HEK293 (cell line): ENCODE results near the gene PGBD5.

Experiments used
- CTCF ChIP-seq: fragments of 450-650 bp; formaldehyde crosslinking; IDR thresholded peaks from 2 replicates; pipeline ENCODE4 v1.5.1; 2016; ENCODE audit warnings: missing biosample characterization, missing genetic modification characterization
- PRDM1 ChIP-seq: fragments of 450-650 bp; formaldehyde crosslinking; IDR thresholded peaks from 2 replicates; pipeline ENCODE4; 2016; ENCODE audit warnings: missing biosample characterization, missing genetic modification characterization
- ZNF426 ChIP-seq: fragments of 450-650 bp; formaldehyde crosslinking; IDR thresholded peaks from 2 replicates; pipeline ENCODE4 v1.5.1; 2017; ENCODE audit warnings: missing biosample characterization, missing genetic modification characterization, mild to moderate bottlenecking, inconsistent platforms, moderate library complexity

- TF ChIP-seq CTCF (tag by site-specific recombination) (no peak), PRDM1 (tag by site-specific recombination) (no peak), ZNF426 (no peak)
These were observed 140.8 kb downstream of the PGBD5 start for GRCh38 chr1:230285351-230285750.
